DND-41 (cell line): ENCODE results near the gene DAD1.

Source experiments
- ATAC-seq: fragments of 200-7000 bp; cut with Tn5 transposase; 3 replicates; pipeline ENCODE4 v1.9.1; 2021; ENCODE audit warnings: low read depth; ENCODE audit not compliant: insufficient read depth
- DNase-seq: peaks from one replicate; pipeline ENCODE4 v3.0.0-alpha.2; 2020
- H2AFZ ChIP-seq: 2 replicates; pipeline ENCODE4 v1.6.0; 2012; ENCODE audit warnings: low read depth, low read length
- H3K27ac ChIP-seq: 2 replicates; pipeline ENCODE4 v1.5.1; 2012; ENCODE audit warnings: low read length, inconsistent platforms
- H3K27me3 ChIP-seq: fragments of 200-600 bp; sonication (generic); 2 replicates; pipeline ENCODE4 v1.6.0; 2012; ENCODE audit warnings: low read length, mild to moderate bottlenecking, inconsistent platforms; ENCODE audit not compliant: insufficient read depth, poor library complexity
- H3K36me3 ChIP-seq: 2 replicates; pipeline ENCODE4 v1.5.1; 2012; ENCODE audit warnings: low read length, inconsistent platforms; ENCODE audit not compliant: insufficient read depth
- H3K4me1 ChIP-seq: 2 replicates; pipeline ENCODE4 v1.5.1; 2012; ENCODE audit warnings: mild to moderate bottlenecking, low read length; ENCODE audit not compliant: insufficient read depth
- H3K4me2 ChIP-seq: 2 replicates; pipeline ENCODE4 v1.6.0; 2012; ENCODE audit warnings: mild to moderate bottlenecking, moderate library complexity, low read length, inconsistent platforms; ENCODE audit not compliant: insufficient read depth
- H3K4me3 ChIP-seq, 2 experiments: fragments of 200-600 bp in 1 of 2; shearing (Covaris generic) in 1 of 2; 2 replicates each; pipeline ENCODE4 v1.5.1; 2012 to 2016; ENCODE audit warnings: inconsistent platforms in 2 of 2, low read length in 2 of 2, mild to moderate bottlenecking in 2 of 2, low read depth in 1 of 2, moderate library complexity in 1 of 2
- H3K79me2 ChIP-seq: 2 replicates; pipeline ENCODE4 v1.6.0; 2012; ENCODE audit warnings: low read length, inconsistent platforms; ENCODE audit not compliant: insufficient read depth
- H3K9ac ChIP-seq: 2 replicates; pipeline ENCODE4 v1.6.0; 2012; ENCODE audit warnings: low read depth, mild to moderate bottlenecking, inconsistent platforms, low read length, moderate library complexity
- H3K9me3 ChIP-seq: 2 replicates; pipeline ENCODE4 v1.5.1; 2012; ENCODE audit warnings: low read length, moderate library complexity, mild to moderate bottlenecking, inconsistent platforms; ENCODE audit not compliant: insufficient read depth, severe bottlenecking
- H4K20me1 ChIP-seq: 2 replicates; pipeline ENCODE4 v1.6.0; 2012; ENCODE audit warnings: low read length; ENCODE audit not compliant: insufficient read depth
- CTCF ChIP-seq: IDR thresholded peaks from 2 replicates; pipeline ENCODE4 v1.5.1; 2012; ENCODE audit warnings: borderline replicate concordance, low read length, moderate library complexity, mild to moderate bottlenecking; ENCODE audit not compliant: poor library complexity, severe bottlenecking; ENCODE audit errors: extremely low read depth
- EZH2 ChIP-seq: IDR thresholded peaks from 3 replicates; pipeline ENCODE4 v1.6.1; 2012; ENCODE audit warnings: borderline replicate concordance, low read depth, mild to moderate bottlenecking, moderate library complexity, low read length, inconsistent platforms; ENCODE audit not compliant: severe bottlenecking

Gene DAD1

GRCh38 chr14:22547948-22548750 lies 40.9 kb downstream of the DAD1 start:
- Histone ChIP-seq H3K4me2 (no peak overlapping the region), H3K9ac (no peak overlapping the region), H3K9me3 (no peaks in the 10 kb centered on the region), H3K4me3 (no peak overlapping the region), H3K79me2 (no peaks in the 10 kb centered on the region), H3K4me1 (no peaks in the 10 kb centered on the region), H3K27me3 (peaks cover 76% of the 10 kb centered on the region), H3K27ac (no peak overlapping the region), H3K36me3 (no peaks in the 10 kb centered on the region), H2AFZ (no peak overlapping the region), H4K20me1 (peaks cover 33% of the 10 kb centered on the region)
- ATAC-seq = no peak
- no peak for DNase-seq
- TF ChIP-seq EZH2 = no peak
- no peak for TF ChIP-seq CTCF

GRCh38 chr14:22547313-22547947 lies 41.6 kb downstream of the DAD1 start:
- Histone ChIP-seq H3K36me3 (no peaks in the 10 kb centered on the region), H3K27ac (no peak overlapping the region), H3K27me3 (peaks cover 76% of the 10 kb centered on the region), H3K9ac (no peak overlapping the region), H2AFZ (no peak overlapping the region), H3K79me2 (no peaks in the 10 kb centered on the region), H4K20me1 (peaks cover 31% of the 10 kb centered on the region), H3K9me3 (no peaks in the 10 kb centered on the region), H3K4me2 (no peak overlapping the region), H3K4me1 (no peaks in the 10 kb centered on the region), H3K4me3 (no peak overlapping the region)
- ATAC-seq (no peak), DNase-seq (no peak)
- TF ChIP-seq EZH2 (no peak), CTCF (no peak)

- peaks cover 74% of the 10 kb centered on the region for H3K27me3 ChIP-seq
- no peaks in the 10 kb centered on the region for H3K36me3 ChIP-seq
- no peak overlapping the region for H2AFZ ChIP-seq
- no peak for ATAC-seq
- H3K4me2 ChIP-seq = no peak overlapping the region
- H3K4me1 ChIP-seq = no peaks in the 10 kb centered on the region
- H3K9me3 ChIP-seq = no peaks in the 10 kb centered on the region
- H3K79me2 ChIP-seq = no peaks in the 10 kb centered on the region
- DNase-seq = no peak
- TF ChIP-seq EZH2 (no peak), CTCF (no peak)
- no peak overlapping the region for H3K4me3 ChIP-seq
- H4K20me1 ChIP-seq = peaks cover 28% of the 10 kb centered on the region
- no peak overlapping the region for H3K27ac ChIP-seq
- H3K9ac ChIP-seq = no peak overlapping the region
These were observed 42.3 kb downstream of the DAD1 start for GRCh38 chr14:22546722-22547071.
